Subcutaneous adipose tissue (tissue), 4 donors: ENCODE measurements around the gene IL12RB2. TPM values are rescaled to one million over a fixed set of nuclear protein-coding genes. Genes with fewer than 3 reads are reported as not detected.

Experiments used
- CTCF ChIP-seq: fragments of 450-650 bp; IDR thresholded peaks from one replicate; pipeline ENCODE4 v1.5.1; 2016; ENCODE audit warnings: low read depth, mild to moderate bottlenecking, control low read depth, antibody characterized with exemption, moderate library complexity
- small RNA-seq: library from RNA; depleted of rRNA; stranded (forward); fragments of <200 nt; gene quantifications from one replicate; pipeline ENCODE3, GENCODE V24; 2016
- total RNA-seq, 4 donors: library from RNA; depleted of rRNA; stranded (reverse); fragments of >200 nt; gene quantifications; one replicate each; pipeline ENCODE4 v1.1.0, GENCODE V29; 2016

IL12RB2 gene
- total RNA-seq, 4 donors from 2014 or later = 2.2 to 3.6 (median 3.1) TPM

GRCh38 chr1:67434491-67434890, 126.8 kb downstream of the IL12RB2 start:
- no peak for TF ChIP-seq CTCF

GRCh38 chr1:67436511-67437055, 128.9 kb downstream of the IL12RB2 start:
- no peak for TF ChIP-seq CTCF

- TF ChIP-seq CTCF = no peak
Observed at GRCh38 chr1:67437961-67438360, 130.3 kb downstream of the IL12RB2 start.

- no peak for TF ChIP-seq CTCF
Observed at GRCh38 chr1:67439277-67440029, 131.8 kb downstream of the IL12RB2 start.

GRCh38 chr1:67440339-67440738, 132.7 kb downstream of the IL12RB2 start:
- TF ChIP-seq CTCF = no peak

- TF ChIP-seq CTCF = no peak
Observed at GRCh38 chr1:67441183-67441582, 133.5 kb downstream of the IL12RB2 start.

GRCh38 chr1:67441739-67442281, 134.1 kb downstream of the IL12RB2 start:
- no peak for TF ChIP-seq CTCF

Small RNA genes lying within 50 kb of the gene (small RNA-seq; reads per million reads assigned to genes)
- gene RNU4ATAC4P = not detected
- gene RNU6-387P = not detected

Other genes starting within 250 kb of the IL12RB2 start
- under 1 TPM in 1 of 4 donors, not detected in 3; 0.34 TPM for gene C1orf141, start 172.9 kb upstream of the IL12RB2 start, total RNA-seq
- not detected for gene IL23R, start 141.4 kb upstream of the IL12RB2 start, total RNA-seq
- 100 to 1,000 TPM; 200 to 333 (median 270) TPM for gene SERBP1, start 122.5 kb downstream of the IL12RB2 start, total RNA-seq